ENCODE results near the gene SPOPL. TPM values are rescaled to one million over a fixed set of nuclear protein-coding genes. Genes with fewer than 3 reads are reported as not detected.
"Not testable (repeated sequence)": the region's sequence is repeated elsewhere in the genome, so short reads cannot be mapped to it uniquely, and the experiment has no call there.

Gene SPOPL
- total RNA-seq, 2 donors from 2014 or later: 12.8 to 15.6 TPM

DNA sequence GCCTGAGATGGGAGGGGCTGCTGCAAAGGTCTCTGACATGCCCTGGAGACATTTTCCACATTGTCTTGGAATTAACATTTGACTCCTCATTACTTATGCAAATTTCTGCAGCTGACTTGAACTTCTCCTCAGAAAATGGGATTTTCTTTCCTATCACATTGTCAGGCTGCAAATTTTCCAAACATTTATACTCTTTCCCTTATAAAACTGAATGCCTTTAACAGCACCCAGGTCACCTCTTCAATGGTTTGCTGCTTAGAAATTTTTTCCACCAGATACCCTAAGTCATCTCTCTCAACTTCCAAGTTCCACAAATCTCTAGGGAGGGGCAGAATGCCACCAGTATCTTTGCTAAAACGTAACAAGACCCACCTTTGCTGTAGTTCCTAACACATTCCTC, 22.8 kb downstream of the SPOPL start:
- peaks cover 23% of the 10 kb centered on the region for H3K36me3 Mint-ChIP-seq (ENCODE audit: low read depth)

DNA sequence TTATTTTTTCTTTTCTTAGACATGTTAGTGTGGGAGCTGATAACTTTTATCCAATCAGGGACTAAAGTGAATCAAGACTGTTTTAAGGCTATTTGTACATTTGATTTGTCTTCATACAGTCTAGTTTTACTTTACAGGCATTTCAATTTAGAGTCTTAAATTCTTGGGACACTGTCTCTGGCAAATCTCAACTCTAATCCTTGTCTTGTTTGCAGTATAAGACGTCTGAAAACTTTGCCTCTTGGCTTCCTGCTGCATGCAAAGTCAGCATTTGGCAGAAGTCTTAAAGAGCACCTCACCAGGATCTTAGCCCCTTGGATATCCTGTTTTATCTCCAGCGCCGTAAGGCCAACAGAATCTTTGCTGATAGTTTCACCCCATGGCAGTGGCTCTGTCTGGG, 30.3 kb downstream of the SPOPL start:
- no peak for ATAC-seq (replicated peaks)
- Mint-ChIP-seq H3K27me3 (no peaks in the 10 kb centered on the region), H3K9me3 (no peaks in the 10 kb centered on the region), H3K4me1 (peaks cover 32% of the 10 kb centered on the region), H3K36me3 (ENCODE audit: low read depth) (peaks cover 16% of the 10 kb centered on the region), H3K27ac (no peak overlapping the region), H3K4me3 (no peak overlapping the region)

More for the DNA sequence above, 22.8 kb downstream of the SPOPL start:
- not testable (repeated sequence) for H3K9me3 Mint-ChIP-seq; H3K4me3 Mint-ChIP-seq; ATAC-seq (replicated peaks); H3K27me3 Mint-ChIP-seq; H3K27ac Mint-ChIP-seq
- H3K4me1 Mint-ChIP-seq: peaks cover 29% of the 10 kb centered on the region

DNA sequence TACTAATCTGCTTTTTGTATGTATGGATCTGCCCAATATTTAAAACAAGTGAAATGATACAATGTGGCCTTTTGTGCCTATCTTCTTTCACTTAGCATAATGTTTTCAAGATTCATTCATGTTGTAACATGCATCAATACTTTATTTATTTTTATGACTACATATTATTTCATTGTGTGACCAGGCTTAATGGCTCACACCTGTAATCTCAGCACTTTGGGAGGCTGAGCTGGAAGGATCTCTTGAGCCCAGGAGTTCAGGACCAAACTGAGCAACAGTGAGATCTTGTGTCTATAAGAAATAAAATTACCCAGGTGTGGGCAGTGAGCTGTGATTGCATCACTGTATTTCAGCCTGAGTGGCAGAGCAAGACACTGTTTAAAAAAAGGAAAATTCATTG, 33.2 kb downstream of the SPOPL start:
- Mint-ChIP-seq H3K27ac (no peak overlapping the region), H3K9me3 (peaks cover 6% of the 10 kb centered on the region), H3K27me3 (no peaks in the 10 kb centered on the region), H3K4me1 (peaks cover 21% of the 10 kb centered on the region), H3K36me3 (ENCODE audit: low read depth) (peaks cover 33% of the 10 kb centered on the region), H3K4me3 (no peak overlapping the region)
- ATAC-seq (replicated peaks): no peak

DNA sequence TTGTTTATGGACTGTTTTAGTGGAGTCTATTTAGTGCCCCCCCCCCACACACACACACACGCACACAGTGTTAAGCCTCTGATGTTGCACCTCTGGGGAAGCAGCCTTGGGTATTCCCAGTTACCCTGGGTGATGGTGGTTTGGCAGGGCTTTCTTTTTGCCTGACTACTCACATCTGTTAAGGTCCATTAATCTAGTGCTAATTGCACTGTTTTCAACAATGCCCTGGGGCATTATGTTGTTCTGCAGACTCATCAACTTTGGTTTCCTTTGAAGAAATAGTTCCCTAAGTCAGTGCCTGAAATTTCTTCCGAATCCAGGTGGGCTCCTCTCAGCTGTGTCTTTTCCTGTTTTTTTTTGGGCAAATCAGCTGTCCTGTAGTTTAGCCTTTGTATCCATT, 34.7 kb downstream of the SPOPL start:
- no peak overlapping the region for H3K4me3 Mint-ChIP-seq
- no peak overlapping the region for H3K27ac Mint-ChIP-seq
- H3K9me3 Mint-ChIP-seq: peaks cover 6% of the 10 kb centered on the region
- peaks cover 33% of the 10 kb centered on the region for H3K36me3 Mint-ChIP-seq (ENCODE audit: low read depth)
- peaks cover 9% of the 10 kb centered on the region for H3K4me1 Mint-ChIP-seq
- no peak for ATAC-seq (replicated peaks)
- no peaks in the 10 kb centered on the region for H3K27me3 Mint-ChIP-seq

DNA sequence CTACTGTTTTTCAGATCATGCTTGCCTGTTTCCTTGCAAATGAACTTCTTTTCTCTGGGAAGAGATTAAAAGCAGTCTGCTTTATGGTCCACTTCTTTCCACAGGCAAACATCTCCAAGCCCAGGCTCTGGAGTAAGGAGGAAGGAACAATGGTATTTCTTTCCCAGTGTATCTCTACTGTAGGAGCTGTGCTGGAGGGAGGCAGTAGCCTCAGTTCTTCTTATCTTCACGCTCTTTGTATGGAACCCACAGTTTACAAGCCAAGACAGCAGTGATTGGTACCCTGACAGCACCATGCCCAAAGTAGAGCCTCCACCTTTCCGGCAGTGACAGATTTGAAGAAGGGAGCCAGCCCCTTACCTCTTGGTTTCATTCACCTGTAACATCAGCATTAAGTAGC, 35.2 kb downstream of the SPOPL start:
- H3K4me3 Mint-ChIP-seq: no peak overlapping the region
- H3K27ac Mint-ChIP-seq: no peak overlapping the region
- peaks cover 6% of the 10 kb centered on the region for H3K9me3 Mint-ChIP-seq
- peaks cover 8% of the 10 kb centered on the region for H3K4me1 Mint-ChIP-seq
- peaks cover 35% of the 10 kb centered on the region for H3K36me3 Mint-ChIP-seq (ENCODE audit: low read depth)
- H3K27me3 Mint-ChIP-seq: no peaks in the 10 kb centered on the region
- no peak for ATAC-seq (replicated peaks)

DNA sequence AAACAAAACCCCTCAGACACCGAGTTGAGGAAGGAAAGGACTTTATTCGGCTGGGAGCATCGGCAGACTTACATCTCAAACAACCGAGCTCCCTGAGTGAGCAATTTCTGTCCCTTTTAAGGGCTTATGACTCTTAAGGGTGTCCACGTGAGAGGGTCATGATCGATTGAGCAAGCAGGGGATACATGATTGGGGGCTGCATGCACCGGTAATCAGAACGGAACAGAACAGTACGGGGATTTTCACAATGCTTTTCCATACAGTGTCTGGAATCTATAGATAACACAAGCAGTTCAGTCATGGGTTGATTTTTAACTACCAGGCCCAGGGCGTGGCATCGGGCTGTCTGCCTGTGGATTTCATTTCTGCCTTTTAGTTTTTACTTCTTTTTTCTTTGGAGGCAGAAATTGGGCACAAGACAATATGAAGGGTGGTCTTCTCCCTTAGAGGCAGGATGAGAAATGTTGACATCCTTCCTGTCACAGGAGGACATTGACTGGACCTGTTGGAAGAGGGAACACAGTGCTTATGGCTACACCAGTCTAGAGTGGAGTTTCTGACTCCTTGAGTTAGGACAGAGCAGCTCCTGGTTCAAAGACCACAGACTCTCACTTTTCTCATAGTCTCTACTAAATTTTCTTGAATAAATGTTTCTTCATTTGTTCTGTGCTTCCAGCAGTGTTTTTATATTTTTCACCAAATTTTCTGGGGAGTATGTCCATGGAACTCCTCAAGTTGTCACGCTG, 35.8 kb downstream of the SPOPL start:
- no peak for ATAC-seq (replicated peaks)
- Mint-ChIP-seq H3K9me3 (peaks cover 6% of the 10 kb centered on the region), H3K4me1 (peaks cover 8% of the 10 kb centered on the region), H3K27me3 (no peaks in the 10 kb centered on the region), H3K36me3 (ENCODE audit: low read depth) (peaks cover 38% of the 10 kb centered on the region), H3K27ac (no peak overlapping the region), H3K4me3 (no peak overlapping the region)

DNA sequence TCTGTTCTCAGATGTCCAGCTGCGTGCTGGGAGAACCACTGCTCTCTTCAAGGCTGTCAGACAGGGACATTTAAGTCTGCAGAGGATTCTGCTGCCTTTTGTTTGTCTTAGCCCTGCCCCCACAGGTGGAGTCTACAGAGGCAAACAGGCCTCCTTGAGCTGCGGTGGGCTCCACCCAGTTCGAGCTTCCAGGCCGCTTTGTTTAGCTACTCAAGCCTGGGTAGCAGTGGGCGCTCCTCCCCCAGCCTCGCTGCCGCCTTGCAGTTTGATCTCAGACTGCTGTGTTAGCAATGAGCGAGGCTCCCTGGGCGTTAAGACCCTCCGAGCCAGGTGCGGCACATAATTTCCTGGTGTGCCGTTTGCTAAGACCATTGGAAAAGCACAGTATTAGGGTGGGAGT, 42.6 kb downstream of the SPOPL start:
- H3K27ac Mint-ChIP-seq; H3K27me3 Mint-ChIP-seq; ATAC-seq (replicated peaks); H3K4me3 Mint-ChIP-seq; H3K4me1 Mint-ChIP-seq; H3K9me3 Mint-ChIP-seq: not testable (repeated sequence)
- peaks cover 11% of the 10 kb centered on the region for H3K36me3 Mint-ChIP-seq (ENCODE audit: low read depth)

DNA sequence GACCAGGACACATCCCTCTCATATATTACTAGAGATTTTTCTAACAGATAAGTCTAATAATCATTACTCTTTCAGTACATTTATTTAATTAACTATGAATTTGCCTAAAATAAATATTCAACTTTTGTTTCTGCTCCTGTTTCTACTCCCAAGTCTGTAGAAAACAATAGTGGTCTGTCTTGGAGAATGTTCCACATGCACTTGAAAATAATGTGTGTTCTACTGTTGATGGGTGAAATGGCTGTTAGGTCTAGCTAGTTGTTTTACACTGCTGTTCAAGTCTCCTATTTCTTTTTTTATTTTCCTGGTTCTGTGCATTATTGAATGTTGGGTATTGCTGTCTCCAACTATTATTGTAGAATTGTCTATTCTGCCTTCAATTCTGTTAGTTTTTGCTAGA, 47.2 kb downstream of the SPOPL start:
- peaks cover 45% of the 10 kb centered on the region for H3K36me3 Mint-ChIP-seq (ENCODE audit: low read depth)
- peaks cover 5% of the 10 kb centered on the region for H3K4me1 Mint-ChIP-seq
- H3K27me3 Mint-ChIP-seq: no peaks in the 10 kb centered on the region
- H3K9me3 Mint-ChIP-seq: no peaks in the 10 kb centered on the region
- no peak for ATAC-seq (replicated peaks)
- H3K27ac Mint-ChIP-seq: no peak overlapping the region
- H3K4me3 Mint-ChIP-seq: no peak overlapping the region

DNA sequence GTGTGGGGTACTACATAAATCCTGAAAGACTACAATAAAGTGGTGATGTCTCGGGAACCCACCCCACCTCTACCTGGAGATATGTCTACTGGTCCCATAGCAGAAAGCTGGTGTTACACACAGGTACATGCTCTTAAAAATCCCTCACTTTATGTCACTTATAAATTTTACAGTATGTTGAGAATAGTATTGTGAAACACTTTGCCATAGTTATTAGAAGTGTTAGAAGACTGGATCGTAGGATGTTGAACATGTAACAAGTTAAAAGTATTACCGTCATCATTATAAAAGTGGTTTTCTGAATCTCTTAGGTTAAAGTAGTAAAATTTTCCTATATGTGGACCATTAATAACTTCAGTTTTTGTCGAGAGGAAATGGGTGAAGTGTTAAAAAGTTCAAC, 48.6 kb downstream of the SPOPL start:
- peaks cover 57% of the 10 kb centered on the region for H3K36me3 Mint-ChIP-seq (ENCODE audit: low read depth)
- no peaks in the 10 kb centered on the region for H3K27me3 Mint-ChIP-seq
- H3K4me1 Mint-ChIP-seq: no peaks in the 10 kb centered on the region
- no peak for ATAC-seq (replicated peaks)
- no peaks in the 10 kb centered on the region for H3K9me3 Mint-ChIP-seq
- H3K4me3 Mint-ChIP-seq: no peak overlapping the region
- no peak overlapping the region for H3K27ac Mint-ChIP-seq

DNA sequence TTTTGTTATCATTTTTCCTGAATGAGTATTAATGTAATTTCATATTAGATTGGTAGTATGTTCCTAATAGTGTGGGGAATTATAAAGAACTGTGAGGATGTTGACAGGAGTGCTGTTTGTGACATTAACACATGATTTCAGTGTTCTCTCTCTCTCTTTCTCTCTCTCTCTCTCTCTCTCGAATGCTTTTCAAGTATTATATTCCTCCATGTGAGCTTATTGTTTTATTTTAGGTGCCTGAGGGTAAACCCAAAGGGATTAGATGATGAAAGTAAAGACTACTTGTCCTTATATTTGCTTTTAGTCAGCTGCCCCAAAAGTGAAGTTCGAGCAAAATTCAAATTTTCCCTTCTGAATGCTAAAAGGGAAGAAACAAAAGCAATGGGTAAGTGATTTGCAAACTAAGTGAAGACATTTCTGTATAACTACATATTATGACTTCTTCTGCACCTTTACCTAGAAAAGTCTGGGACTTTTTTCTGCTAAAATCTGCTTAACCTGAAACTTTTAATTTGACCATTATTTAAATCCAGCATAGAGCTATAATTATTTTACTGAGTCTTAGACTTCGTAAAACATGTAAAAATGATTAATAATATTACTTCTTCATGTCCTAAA, 49.2 kb downstream of the SPOPL start:
- H3K27me3 Mint-ChIP-seq: no peaks in the 10 kb centered on the region
- no peak overlapping the region for H3K27ac Mint-ChIP-seq
- no peaks in the 10 kb centered on the region for H3K9me3 Mint-ChIP-seq
- ATAC-seq (replicated peaks): no peak
- no peaks in the 10 kb centered on the region for H3K4me1 Mint-ChIP-seq
- peaks cover 63% of the 10 kb centered on the region for H3K36me3 Mint-ChIP-seq (ENCODE audit: low read depth)
- H3K4me3 Mint-ChIP-seq: no peak overlapping the region

DNA sequence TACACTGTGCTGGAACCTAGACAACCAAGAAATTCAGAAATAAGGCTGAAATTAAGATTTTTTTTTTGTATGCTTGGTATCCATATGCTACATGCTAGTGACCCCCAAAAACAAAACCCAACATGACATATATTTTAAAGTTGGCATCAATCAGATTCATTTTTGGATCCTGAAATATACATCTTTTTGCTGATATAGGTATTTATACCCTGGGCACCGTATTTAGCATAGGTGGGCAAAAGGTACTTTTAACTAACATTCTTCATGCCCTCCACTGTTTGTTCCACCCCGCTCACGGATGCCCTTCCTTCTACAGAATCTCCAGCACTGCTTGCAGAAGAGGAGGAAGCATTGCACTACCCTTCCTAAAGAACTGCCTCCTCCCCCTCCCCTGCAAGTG, 52.6 kb downstream of the SPOPL start:
- Mint-ChIP-seq H3K27ac (no peak overlapping the region), H3K4me3 (no peak overlapping the region), H3K27me3 (no peaks in the 10 kb centered on the region), H3K36me3 (ENCODE audit: low read depth) (peaks cover 63% of the 10 kb centered on the region), H3K4me1 (no peaks in the 10 kb centered on the region), H3K9me3 (no peaks in the 10 kb centered on the region)
- ATAC-seq (replicated peaks): no peak

DNA sequence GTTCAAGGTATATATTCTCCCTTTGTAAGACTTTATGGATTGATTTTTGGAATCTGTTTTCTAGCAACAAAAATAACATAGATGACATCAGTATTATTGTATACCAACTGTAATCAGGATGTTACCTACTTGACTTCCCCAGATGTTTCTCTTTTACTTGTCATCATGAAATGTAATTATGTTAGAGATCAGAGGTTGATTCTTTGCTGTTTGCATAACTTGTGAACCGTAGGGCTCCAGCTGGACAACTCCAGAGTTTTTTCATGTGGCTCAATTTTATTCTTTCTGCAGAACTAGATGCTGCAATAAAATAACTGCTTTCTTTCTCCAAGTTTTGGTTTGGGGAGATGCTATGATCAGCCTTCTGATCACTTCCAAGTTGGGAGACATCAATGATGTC, 58.1 kb downstream of the SPOPL start:
- Mint-ChIP-seq H3K36me3 (ENCODE audit: low read depth) (peaks cover 70% of the 10 kb centered on the region), H3K27me3 (no peaks in the 10 kb centered on the region), H3K9me3 (no peaks in the 10 kb centered on the region), H3K27ac (no peak overlapping the region), H3K4me3 (no peak overlapping the region), H3K4me1 (no peaks in the 10 kb centered on the region)
- no peak for ATAC-seq (replicated peaks)

DNA sequence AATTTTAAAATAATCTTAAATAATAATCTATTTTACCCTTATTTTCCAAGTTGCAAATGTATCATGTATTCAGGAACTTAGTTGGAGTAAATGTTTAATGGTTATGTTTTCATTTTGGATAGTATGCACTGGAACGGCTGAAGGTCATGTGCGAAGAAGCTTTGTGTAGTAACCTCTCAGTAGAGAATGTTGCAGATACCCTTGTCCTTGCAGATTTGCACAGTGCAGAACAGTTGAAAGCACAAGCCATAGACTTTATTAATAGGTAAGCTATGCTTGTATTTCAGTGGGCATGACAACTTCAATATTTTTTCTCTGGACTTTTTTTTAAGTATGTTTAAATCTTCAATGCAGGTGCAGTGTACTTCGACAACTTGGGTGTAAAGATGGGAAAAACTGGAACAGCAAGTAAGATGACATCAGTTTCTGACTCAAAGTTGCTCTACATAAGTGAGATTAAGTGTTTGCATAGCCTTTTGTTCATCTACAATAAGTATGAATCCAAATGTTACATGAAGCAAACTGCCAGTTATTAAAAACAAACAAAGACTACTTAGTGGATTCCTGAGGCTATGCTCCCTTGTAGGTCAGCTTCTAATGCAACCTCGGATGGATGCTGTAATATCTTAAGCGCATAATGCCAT, 63.1 kb downstream of the SPOPL start:
- H3K27ac Mint-ChIP-seq: no peak overlapping the region

DNA sequence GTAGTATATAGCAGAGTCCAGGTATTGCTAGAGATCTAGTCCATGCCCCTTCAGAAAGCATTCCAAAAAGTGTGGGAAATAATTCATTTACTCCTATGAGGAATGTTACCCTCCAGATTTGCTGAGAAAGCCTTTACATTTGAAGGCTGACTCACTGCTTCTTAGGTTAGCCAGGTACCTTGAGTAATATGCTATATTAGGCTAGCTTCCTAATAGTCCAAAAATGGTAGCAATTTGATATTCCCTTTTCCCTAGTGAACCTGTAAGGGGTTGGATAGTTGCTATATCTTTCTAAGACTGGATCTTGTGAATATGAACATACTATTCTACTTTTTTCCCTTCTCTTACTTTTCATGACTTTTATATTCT, 63.6 kb downstream of the SPOPL start:
- ATAC-seq (replicated peaks): no peak
- H3K4me1 Mint-ChIP-seq: no peaks in the 10 kb centered on the region
- H3K36me3 Mint-ChIP-seq (ENCODE audit: low read depth): peaks cover 49% of the 10 kb centered on the region
- no peaks in the 10 kb centered on the region for H3K27me3 Mint-ChIP-seq
- no peaks in the 10 kb centered on the region for H3K9me3 Mint-ChIP-seq
- H3K27ac Mint-ChIP-seq: no peak overlapping the region
- no peak overlapping the region for H3K4me3 Mint-ChIP-seq

More for the DNA sequence above, 63.1 kb downstream of the SPOPL start:
- Mint-ChIP-seq H3K4me1 (no peaks in the 10 kb centered on the region), H3K4me3 (no peak overlapping the region), H3K36me3 (ENCODE audit: low read depth) (peaks cover 54% of the 10 kb centered on the region), H3K27me3 (no peaks in the 10 kb centered on the region), H3K9me3 (no peaks in the 10 kb centered on the region)
- ATAC-seq (replicated peaks): no peak

DNA sequence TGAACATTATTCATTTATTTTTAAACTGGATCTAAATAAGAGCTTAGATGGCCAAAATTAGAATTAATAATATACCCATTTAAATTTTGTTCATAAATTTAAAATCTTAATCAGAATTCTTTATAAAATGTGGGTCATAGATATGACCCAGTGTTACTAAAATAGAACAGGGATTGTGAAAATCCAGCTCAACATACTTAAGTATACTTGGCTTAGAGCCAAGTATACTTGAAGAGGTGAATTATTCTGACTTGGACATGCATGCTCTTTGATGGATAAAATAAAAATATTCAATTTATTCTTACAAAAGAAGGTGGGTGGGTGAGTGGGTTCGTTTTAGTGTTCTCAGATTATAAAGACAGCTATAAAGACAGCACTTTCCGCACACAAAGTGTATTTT, 70.7 kb downstream of the SPOPL start:
- no peak for ATAC-seq (replicated peaks)
- Mint-ChIP-seq H3K4me3 (no peak overlapping the region), H3K36me3 (ENCODE audit: low read depth) (peaks cover 42% of the 10 kb centered on the region), H3K27me3 (no peaks in the 10 kb centered on the region), H3K4me1 (no peaks in the 10 kb centered on the region), H3K9me3 (peaks cover 4% of the 10 kb centered on the region), H3K27ac (no peak overlapping the region)
